ENCODE data around the gene LIMA1.
A peak's percentile ranks its signal among the peaks of the same experiment; 100 is the strongest.
"Not testable (repeated sequence)": the region's sequence is repeated elsewhere in the genome, so short reads cannot be mapped to it uniquely, and the experiment has no call there.

Gene LIMA1

DNA sequence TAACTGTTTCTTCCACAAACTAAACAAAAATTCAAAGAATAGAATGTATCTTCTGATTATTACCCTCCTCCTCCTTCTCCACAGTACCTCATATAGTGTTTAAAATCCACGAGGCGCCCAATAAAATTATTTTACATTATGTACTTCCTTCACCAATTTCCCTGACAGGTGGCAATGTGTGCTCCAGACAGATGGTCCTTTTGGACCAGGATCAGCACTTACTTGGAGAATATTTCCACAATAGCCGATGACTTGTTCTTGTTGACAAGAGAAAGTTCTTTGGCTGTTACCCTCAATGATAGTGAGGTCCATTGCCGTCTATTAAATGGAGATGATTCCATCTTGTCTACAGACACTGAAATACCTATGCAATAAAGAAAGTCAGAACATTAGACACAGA, 34.9 kb downstream of the LIMA1 start:
- DNase-seq (ENCODE audit: low read depth) = no peak

- DNase-seq (ENCODE audit: low read depth) = not testable (repeated sequence)
Observed at GRCh38 chr12:50247665-50248064, 35.7 kb downstream of the LIMA1 start.

- peak; percentile 97 for DNase-seq (ENCODE audit: low read depth)
Observed at GRCh38 chr12:50246873-50247612, 36.3 kb downstream of the LIMA1 start.

- DNase-seq (ENCODE audit: low read depth) = no peak
Observed at GRCh38 chr12:50246197-50246865, 37.0 kb downstream of the LIMA1 start.

DNA sequence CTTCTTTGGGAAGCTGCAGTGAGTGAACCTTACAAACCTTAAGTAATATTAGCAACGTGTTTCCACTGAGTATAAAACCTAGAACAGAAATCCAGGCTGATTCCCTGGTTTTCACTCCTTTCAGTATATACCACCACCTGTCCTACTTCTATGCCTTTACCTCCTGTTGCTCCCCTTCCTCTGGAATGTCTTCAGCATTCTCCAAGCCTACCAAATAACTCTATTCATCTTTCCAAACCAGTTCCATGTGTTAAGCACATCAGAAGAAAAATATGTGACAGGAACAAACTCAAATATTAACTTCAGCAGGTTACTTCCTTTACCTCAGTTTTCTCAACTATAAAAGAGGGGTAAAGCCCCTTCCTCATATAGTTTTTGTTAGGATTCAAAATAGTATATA, 39.8 kb downstream of the LIMA1 start:
- no peak for DNase-seq (ENCODE audit: low read depth)

DNA sequence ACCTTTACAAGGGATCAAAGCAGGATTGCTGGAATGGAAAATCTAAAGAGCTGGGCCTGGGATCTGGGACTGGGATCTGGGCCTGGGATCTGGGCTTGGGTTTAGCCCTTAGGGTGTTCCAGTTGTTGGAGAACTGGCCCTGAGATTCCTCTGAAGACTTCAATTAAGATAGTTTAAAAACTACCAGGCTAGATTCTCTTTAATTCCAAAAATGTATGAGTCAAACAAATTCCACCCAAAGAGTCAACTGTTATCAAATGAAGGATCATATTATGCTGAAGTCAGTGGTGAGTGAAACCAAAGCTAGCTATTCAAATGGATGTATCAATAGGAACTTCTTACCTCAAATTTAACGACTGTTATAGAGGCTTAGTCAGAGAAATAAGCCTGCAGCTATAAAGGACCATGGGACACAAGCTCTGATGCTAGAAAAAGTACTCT, 40.5 kb downstream of the LIMA1 start:
- no peak for DNase-seq (ENCODE audit: low read depth)

DNA sequence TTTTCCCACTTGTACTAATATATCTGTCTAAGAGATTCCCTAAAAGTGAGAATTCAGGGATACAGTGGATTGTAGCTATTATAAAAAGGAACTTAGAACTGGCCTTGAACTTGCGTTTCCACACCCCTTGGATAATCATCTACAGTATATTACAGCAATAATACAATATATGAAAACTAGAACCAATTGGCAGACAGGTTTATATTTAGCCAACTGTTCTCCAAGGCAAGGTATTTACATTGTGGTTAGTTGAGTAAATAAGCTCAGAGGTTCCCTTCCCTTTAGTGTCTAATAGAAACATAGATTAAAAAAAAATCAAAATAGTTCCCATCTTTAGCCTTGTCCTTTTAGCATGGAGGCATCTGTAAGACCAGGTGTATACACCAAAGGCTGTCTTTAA, 42.1 kb downstream of the LIMA1 start:
- DNase-seq (ENCODE audit: low read depth) = no peak

DNA sequence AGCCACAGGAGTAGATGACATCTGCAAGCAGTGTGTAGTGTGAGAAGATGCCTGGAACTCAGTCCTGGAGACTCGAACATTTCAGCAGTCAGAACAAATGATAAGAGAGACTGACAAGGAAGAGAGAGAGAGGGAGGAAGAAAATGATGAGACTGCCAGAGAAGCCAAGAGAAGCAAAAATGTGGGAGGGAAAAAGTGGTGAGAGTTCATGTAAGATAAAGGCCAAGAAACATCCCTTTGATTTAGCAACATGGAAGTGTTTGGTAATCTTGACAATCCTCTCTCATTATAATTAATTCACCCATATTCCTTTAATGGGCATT, 42.6 kb downstream of the LIMA1 start:
- no peak for DNase-seq (ENCODE audit: low read depth)

DNA sequence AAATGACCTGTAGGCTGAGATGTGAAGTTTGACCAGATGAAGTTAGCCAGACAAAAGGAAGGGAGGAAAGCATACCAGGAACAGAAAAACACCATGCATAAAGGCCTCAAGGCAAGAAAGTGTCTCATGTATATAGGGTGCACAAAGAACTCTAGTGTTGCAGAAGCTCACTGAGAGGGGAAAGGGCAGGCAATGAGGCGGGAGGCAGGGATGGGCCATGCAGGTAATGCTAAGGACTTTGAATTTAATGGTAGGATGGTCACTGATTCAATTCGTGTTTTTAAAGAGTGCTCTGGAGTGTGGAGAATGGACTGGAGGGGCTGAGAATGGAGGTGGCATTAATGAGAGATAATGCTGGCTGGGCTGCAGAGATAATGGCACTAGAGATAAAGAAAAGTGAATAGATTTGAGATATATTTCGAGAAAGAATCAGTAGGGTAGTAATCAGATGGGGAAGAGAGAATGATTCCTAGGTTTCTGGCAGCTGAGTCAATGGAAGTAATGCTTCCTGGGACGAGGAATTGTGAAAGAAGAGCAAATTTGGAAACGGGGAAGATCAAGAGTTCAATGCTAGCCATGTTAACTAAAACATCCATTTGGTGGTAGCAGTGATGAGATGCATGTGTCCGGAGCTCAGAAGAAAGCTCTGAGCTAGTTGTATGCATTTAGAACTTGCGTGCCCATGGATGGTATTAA, 43.1 kb downstream of the LIMA1 start:
- no peak for DNase-seq (ENCODE audit: low read depth)

DNA sequence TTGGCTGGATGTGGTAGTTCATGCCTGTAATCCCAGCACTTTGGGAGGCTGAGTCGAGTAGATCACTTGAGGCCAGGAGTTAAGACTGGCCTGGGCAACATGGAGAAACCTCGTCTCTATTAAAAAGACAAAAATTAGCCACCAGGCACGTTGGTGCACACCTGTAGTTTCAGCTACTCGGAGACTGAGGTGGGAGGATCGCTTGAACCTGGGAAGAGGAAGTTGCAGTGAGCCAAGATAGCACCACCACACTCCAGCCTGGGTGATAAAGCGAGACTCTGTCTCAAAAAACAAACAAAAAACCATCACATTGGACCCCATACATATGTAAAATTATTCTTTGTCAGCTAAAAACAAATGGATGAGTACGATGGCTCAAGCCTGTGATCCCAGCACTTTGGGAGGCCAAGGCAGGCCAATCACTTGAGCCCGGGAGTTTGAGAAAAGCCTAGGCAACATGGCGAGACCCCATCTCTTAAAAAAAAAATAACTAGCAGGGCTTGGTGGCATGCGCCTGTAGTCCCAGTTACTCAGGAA, 43.9 kb downstream of the LIMA1 start:
- DNase-seq (ENCODE audit: low read depth) = no peak

DNA sequence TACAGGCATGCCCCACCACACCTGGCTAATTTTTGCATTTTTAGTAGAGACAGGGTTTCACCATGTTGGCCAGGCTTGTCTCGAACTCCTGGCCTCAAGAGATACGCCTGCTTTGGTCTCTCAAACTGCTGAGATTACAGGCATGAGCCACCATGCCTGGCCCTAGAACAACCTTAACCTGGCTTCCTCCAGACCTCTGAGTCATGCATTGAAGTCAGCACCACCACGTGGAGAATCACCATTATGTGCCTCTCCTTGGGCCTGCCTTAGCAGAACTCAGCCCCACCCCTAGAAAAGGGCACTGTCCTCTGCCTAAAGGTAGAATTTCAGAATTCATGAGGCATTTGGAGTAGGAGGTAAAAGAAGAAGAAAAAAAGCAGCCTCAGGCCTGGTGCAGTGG, 49.0 kb downstream of the LIMA1 start:
- DNase-seq (ENCODE audit: low read depth) = no peak

- no peak for DNase-seq (ENCODE audit: low read depth)
Observed at GRCh38 chr12:50232771-50233209, 50.5 kb downstream of the LIMA1 start.

GRCh38 chr12:50232206-50232605, 51.1 kb downstream of the LIMA1 start:
- DNase-seq (ENCODE audit: low read depth) = no peak

- no peak for DNase-seq (ENCODE audit: low read depth)
Observed at GRCh38 chr12:50231346-50231745, 52.0 kb downstream of the LIMA1 start.

- DNase-seq (ENCODE audit: low read depth) = no peak
Observed at GRCh38 chr12:50230217-50230616, 53.1 kb downstream of the LIMA1 start.

DNA sequence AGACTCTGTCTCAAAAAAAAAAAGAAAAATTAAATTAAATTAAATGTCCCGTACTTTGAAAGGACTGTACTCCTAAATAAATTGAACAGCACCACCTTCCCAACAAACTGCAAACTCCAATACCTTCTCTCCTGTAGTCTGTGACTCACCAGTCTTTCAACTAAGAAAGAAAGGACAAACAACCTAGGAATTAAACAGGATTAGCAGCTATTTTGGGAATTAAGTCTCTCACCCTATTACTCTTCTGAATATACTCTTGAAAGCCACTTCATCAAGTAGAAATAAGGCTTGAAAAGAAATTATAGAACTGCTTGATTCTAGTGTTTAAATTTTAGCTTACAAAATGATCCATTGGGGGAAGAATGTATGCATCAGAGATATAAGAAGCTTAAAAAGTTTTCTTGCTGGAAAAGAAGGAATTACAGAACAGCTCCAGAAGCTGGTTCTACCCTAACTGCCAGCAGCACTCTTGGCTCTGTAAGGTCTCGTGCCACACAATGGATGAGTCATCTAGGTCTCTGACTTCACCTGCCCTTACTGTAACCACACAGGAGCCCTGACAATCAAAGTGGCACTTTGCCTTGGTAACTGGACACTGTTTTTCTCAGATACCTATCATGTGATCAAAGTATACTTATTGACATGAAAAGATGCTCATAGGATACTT, 59.2 kb downstream of the LIMA1 start:
- no peak for DNase-seq (ENCODE audit: low read depth)

- no peak for DNase-seq (ENCODE audit: low read depth)
Observed at GRCh38 chr12:50222275-50222783, 61.0 kb downstream of the LIMA1 start.

DNA sequence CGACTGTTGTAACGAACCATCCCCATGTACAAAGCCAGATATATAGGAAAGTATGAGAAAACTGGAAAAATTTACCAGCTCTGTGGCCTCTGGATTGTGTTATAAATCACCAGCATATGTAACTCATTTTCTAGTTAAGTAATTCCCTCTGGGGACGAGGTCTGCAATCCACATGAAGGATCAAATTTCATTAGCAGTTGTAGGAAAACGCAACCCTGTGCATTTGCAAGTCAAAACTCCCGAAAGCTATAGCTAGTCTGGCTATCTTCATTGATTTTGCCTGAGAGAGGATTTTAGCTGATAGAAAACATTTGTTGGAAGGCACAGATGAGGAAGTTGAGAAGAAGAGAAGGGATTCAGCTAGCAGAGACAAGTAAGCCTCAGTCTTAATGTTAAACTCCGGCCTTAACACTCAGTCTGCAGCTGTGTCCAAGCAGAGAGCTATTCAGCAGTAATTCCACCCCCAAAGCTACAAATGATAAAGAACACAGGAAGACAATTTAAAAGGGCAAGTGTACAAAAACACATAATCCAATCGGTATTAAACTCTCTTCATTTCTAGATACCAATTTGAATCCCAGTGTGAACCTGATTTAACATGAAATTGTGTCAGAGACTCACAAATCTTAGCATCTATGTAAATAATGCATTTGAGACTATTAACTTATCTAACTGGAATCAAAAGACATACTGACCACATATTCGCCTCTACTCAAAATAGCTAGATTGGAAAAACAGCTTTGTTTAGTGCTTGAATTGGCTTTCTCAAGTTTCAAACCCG, 61.9 kb downstream of the LIMA1 start:
- DNase-seq (ENCODE audit: low read depth) = no peak

DNA sequence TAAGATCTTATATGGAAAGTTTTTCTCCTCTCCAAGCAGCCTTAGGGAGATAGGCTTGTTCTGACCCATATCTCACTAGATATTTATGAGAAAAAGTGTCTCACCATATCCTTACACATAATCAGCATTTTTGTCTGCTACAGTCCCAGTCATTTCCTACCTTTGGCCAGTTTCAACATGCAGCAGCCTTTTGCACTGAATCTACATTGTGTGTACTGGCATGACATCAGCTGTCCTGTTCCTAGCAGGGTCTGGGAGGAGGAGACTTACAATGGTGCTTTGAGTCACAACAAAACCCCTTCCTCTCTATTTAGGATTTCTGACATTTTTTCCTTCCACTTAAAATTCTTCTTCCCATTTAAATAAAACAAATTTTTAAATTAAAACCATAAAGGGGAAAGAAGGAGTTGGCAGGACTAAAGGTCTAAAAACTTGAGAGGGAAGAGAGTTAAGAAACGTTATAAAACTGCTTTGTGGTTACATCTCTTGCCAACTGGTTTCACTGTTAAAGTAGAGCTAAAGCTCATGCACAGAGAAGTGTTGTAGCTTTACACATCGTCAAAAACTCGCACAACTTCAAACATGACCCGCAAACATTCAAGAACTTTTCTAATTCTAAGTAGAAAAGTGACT, 62.8 kb downstream of the LIMA1 start:
- DNase-seq (ENCODE audit: low read depth) = no peak

DNA sequence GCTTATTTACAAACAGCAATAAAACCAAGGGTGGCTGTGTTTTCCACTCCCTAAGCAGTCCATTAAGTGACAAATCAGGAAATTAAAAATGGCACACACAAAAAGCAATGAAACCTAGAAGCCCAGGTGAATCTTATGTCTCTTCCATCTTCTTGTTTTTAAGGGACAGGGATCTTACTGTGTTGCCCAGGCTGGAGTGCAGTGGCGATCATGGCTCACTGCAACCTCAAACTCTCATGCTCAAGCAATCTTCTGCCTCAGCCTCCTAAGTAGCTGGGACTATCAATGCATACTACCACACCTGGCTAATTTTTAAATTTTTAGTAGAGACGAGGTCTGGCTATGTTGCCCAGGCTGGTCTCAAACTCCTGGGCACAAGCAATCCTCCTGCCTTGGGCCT, 63.8 kb downstream of the LIMA1 start:
- DNase-seq (ENCODE audit: low read depth) = no peak

- DNase-seq (ENCODE audit: low read depth) = not testable (repeated sequence)
Observed at GRCh38 chr12:50219001-50219400, 64.3 kb downstream of the LIMA1 start.

All from HS-27A (cell line).